Activated naive CD8-positive, alpha-beta T cell (primary cell): Measurements from ENCODE around the gene RASGRP2.
A peak's percentile ranks its signal among the peaks of the same experiment; 100 is the strongest.

Source experiments
- H3K27ac Mint-ChIP-seq: one replicate; pipeline ENCODE4 v1.8.0; 2021; ENCODE audit warnings: mixed read lengths
- H3K27me3 Mint-ChIP-seq: one replicate; pipeline ENCODE4 v1.8.0; 2021; ENCODE audit warnings: mixed read lengths
- H3K36me3 Mint-ChIP-seq: one replicate; pipeline ENCODE4 v1.8.0; 2021; ENCODE audit warnings: mixed read lengths
- H3K4me1 Mint-ChIP-seq: one replicate; pipeline ENCODE4 v1.8.0; 2021; ENCODE audit warnings: low read depth, mixed read lengths
- H3K4me3 Mint-ChIP-seq: one replicate; pipeline ENCODE4 v1.8.0; 2021; ENCODE audit warnings: mild to moderate bottlenecking, mixed read lengths
- H3K9me3 Mint-ChIP-seq: one replicate; pipeline ENCODE4 v1.8.0; 2021; ENCODE audit warnings: low read depth, mixed read lengths

Gene RASGRP2

GRCh38 chr11:64764040-64764611 lies 20.2 kb upstream of the RASGRP2 start:
- H3K27me3 Mint-ChIP-seq, result no peaks in the 10 kb centered on the region
- H3K27ac Mint-ChIP-seq, result peak overlapping the region; percentile 86
- peaks cover 93% of the 10 kb centered on the region for H3K4me1 Mint-ChIP-seq
- peak overlapping the region; percentile 85 for H3K4me3 Mint-ChIP-seq
- no peaks in the 10 kb centered on the region for H3K9me3 Mint-ChIP-seq
- peaks cover 4% of the 10 kb centered on the region for H3K36me3 Mint-ChIP-seq

GRCh38 chr11:64763526-64764039 lies 19.6 kb upstream of the RASGRP2 start:
- Mint-ChIP-seq H3K4me1 (peaks cover 90% of the 10 kb centered on the region), H3K36me3 (peaks cover 3% of the 10 kb centered on the region), H3K9me3 (no peaks in the 10 kb centered on the region), H3K27me3 (no peaks in the 10 kb centered on the region), H3K4me3 (peak overlapping the region; percentile 85), H3K27ac (peak overlapping the region; percentile 86)

GRCh38 chr11:64762674-64763525 lies 19.0 kb upstream of the RASGRP2 start:
- Mint-ChIP-seq H3K4me3 (peak overlapping the region; percentile 42), H3K36me3 (peaks cover 3% of the 10 kb centered on the region), H3K27me3 (no peaks in the 10 kb centered on the region), H3K27ac (peak overlapping the region; percentile 82), H3K9me3 (no peaks in the 10 kb centered on the region), H3K4me1 (peaks cover 86% of the 10 kb centered on the region)

- peaks cover 3% of the 10 kb centered on the region for H3K36me3 Mint-ChIP-seq
- H3K4me1 Mint-ChIP-seq, result peaks cover 82% of the 10 kb centered on the region
- H3K27me3 Mint-ChIP-seq, result no peaks in the 10 kb centered on the region
- H3K4me3 Mint-ChIP-seq, result peak overlapping the region; percentile 42
- peak overlapping the region; percentile 82 for H3K27ac Mint-ChIP-seq
- H3K9me3 Mint-ChIP-seq, result no peaks in the 10 kb centered on the region
These were observed 18.3 kb upstream of the RASGRP2 start for GRCh38 chr11:64762277-64762673.

GRCh38 chr11:64760759-64761420 lies 16.9 kb upstream of the RASGRP2 start:
- H3K4me1 Mint-ChIP-seq, result peaks cover 74% of the 10 kb centered on the region
- no peaks in the 10 kb centered on the region for H3K27me3 Mint-ChIP-seq
- peak overlapping the region; percentile 84 for H3K27ac Mint-ChIP-seq
- H3K36me3 Mint-ChIP-seq, result peaks cover 3% of the 10 kb centered on the region
- peak overlapping the region; percentile 28 for H3K4me3 Mint-ChIP-seq
- no peaks in the 10 kb centered on the region for H3K9me3 Mint-ChIP-seq

- Mint-ChIP-seq H3K9me3 (no peaks in the 10 kb centered on the region), H3K27ac (peak within 1 kb of the TSS; percentile 84), H3K4me1 (peaks cover 66% of the 10 kb centered on the region), H3K27me3 (no peaks in the 10 kb centered on the region), H3K4me3 (peak within 1 kb of the TSS; percentile 28), H3K36me3 (peaks cover 3% of the 10 kb centered on the region)
These were observed 16.1 kb upstream of the RASGRP2 start, which contains the start of gene PYGM for GRCh38 chr11:64759722-64760719. Gene PYGM (minus strand): TSS chr11:64759974. CDS start chr11:64759898, 76 bp downstream.

GRCh38 chr11:64759131-64759721 lies 15.3 kb upstream of the RASGRP2 start:
- Mint-ChIP-seq H3K4me1 (peaks cover 59% of the 10 kb centered on the region), H3K36me3 (no peaks in the 10 kb centered on the region), H3K27me3 (no peaks in the 10 kb centered on the region), H3K4me3 (no peak overlapping the region), H3K9me3 (no peaks in the 10 kb centered on the region), H3K27ac (peak overlapping the region; percentile 50)

- Mint-ChIP-seq H3K27ac (no peak overlapping the region), H3K4me3 (no peak overlapping the region), H3K9me3 (no peaks in the 10 kb centered on the region), H3K4me1 (peaks cover 53% of the 10 kb centered on the region), H3K27me3 (no peaks in the 10 kb centered on the region), H3K36me3 (no peaks in the 10 kb centered on the region)
These were observed 14.6 kb upstream of the RASGRP2 start for GRCh38 chr11:64758330-64759079.

GRCh38 chr11:64757549-64758329 lies 13.8 kb upstream of the RASGRP2 start:
- H3K4me1 Mint-ChIP-seq, result peaks cover 51% of the 10 kb centered on the region
- H3K9me3 Mint-ChIP-seq, result no peaks in the 10 kb centered on the region
- H3K4me3 Mint-ChIP-seq, result no peak overlapping the region
- H3K36me3 Mint-ChIP-seq, result no peaks in the 10 kb centered on the region
- no peaks in the 10 kb centered on the region for H3K27me3 Mint-ChIP-seq
- H3K27ac Mint-ChIP-seq, result no peak overlapping the region

- no peaks in the 10 kb centered on the region for H3K9me3 Mint-ChIP-seq
- peaks cover 43% of the 10 kb centered on the region for H3K4me1 Mint-ChIP-seq
- no peak overlapping the region for H3K4me3 Mint-ChIP-seq
- H3K27ac Mint-ChIP-seq, result no peak overlapping the region
- H3K27me3 Mint-ChIP-seq, result no peaks in the 10 kb centered on the region
- peaks cover 2% of the 10 kb centered on the region for H3K36me3 Mint-ChIP-seq
These were observed 11.9 kb upstream of the RASGRP2 start for GRCh38 chr11:64755681-64756361.

- H3K27ac Mint-ChIP-seq, result no peak overlapping the region
- no peaks in the 10 kb centered on the region for H3K9me3 Mint-ChIP-seq
- peaks cover 2% of the 10 kb centered on the region for H3K36me3 Mint-ChIP-seq
- no peaks in the 10 kb centered on the region for H3K27me3 Mint-ChIP-seq
- H3K4me3 Mint-ChIP-seq, result no peak overlapping the region
- H3K4me1 Mint-ChIP-seq, result peaks cover 44% of the 10 kb centered on the region
These were observed 11.1 kb upstream of the RASGRP2 start for GRCh38 chr11:64754919-64755662.
